Upper lobe of left lung (tissue), 4 donors: ENCODE results near the gene MGAT5B.

Experiments
- CTCF ChIP-seq, 6 experiments: fragments of 450-650 bp in 4 of 6; fragments of 200-600 bp in 2 of 6; sonication (generic) in 2 of 6; IDR thresholded peaks; one replicate each; pipeline ENCODE4 v1.5.1; 2016 to 2019; ENCODE audit warnings: antibody characterized with exemption in 6 of 6
- POLR2AphosphoS5 ChIP-seq, 2 donors: sonication (generic); formaldehyde crosslinking; IDR thresholded peaks; one replicate each; pipeline ENCODE4 v1.5.1; 2017; ENCODE audit warnings: antibody characterized with exemption in 2 of 2

- TF ChIP-seq POLR2AphosphoS5 (IDR thresholded peaks at IDR 0.05) (no peak), CTCF (IDR thresholded peaks at IDR 0.05) (no peak)
Observed at GRCh38 chr17:76953946-76954345, 85.7 kb downstream of the MGAT5B start.
